ENCODE measurements around the gene ERBB4.

GRCh38 chr2:212173331-212173730 is 365.3 kb downstream of the ERBB4 start:
- TF ChIP-seq, protein P1, sequence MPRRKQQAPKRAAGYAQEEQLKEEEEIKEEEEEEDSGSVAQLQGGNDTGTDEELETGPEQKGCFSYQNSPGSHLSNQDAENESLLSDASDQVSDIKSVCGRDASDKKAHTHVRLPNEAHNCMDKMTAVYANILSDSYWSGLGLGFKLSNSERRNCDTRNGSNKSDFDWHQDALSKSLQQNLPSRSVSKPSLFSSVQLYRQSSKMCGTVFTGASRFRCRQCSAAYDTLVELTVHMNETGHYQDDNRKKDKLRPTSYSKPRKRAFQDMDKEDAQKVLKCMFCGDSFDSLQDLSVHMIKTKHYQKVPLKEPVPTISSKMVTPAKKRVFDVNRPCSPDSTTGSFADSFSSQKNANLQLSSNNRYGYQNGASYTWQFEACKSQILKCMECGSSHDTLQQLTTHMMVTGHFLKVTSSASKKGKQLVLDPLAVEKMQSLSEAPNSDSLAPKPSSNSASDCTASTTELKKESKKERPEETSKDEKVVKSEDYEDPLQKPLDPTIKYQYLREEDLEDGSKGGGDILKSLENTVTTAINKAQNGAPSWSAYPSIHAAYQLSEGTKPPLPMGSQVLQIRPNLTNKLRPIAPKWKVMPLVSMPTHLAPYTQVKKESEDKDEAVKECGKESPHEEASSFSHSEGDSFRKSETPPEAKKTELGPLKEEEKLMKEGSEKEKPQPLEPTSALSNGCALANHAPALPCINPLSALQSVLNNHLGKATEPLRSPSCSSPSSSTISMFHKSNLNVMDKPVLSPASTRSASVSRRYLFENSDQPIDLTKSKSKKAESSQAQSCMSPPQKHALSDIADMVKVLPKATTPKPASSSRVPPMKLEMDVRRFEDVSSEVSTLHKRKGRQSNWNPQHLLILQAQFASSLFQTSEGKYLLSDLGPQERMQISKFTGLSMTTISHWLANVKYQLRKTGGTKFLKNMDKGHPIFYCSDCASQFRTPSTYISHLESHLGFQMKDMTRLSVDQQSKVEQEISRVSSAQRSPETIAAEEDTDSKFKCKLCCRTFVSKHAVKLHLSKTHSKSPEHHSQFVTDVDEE (CRISPR knock-in tag; IDR thresholded peaks at IDR 0.05), result no peak
- TF ChIP-seq ESRRG (CRISPR knock-in tag; IDR thresholded peaks at IDR 0.05) (no peak), CSDC2 (CRISPR knock-in tag; IDR thresholded peaks at IDR 0.05) (no peak), POU6F1 (CRISPR knock-in tag; IDR thresholded peaks at IDR 0.05; ENCODE audit: borderline replicate concordance, low read depth) (no peak), PATZ1 (CRISPR knock-in tag; IDR thresholded peaks at IDR 0.05; ENCODE audit: borderline replicate concordance) (no peak), ZFP3 (CRISPR knock-in tag; IDR thresholded peaks at IDR 0.05) (no peak), PPARA (CRISPR knock-in tag; IDR thresholded peaks at IDR 0.05; ENCODE audit: borderline replicate concordance) (no peak), TOX (CRISPR knock-in tag; IDR thresholded peaks at IDR 0.05; ENCODE audit: borderline replicate concordance) (no peak), OSR1 (CRISPR knock-in tag; IDR thresholded peaks at IDR 0.05) (no peak)
- TF ChIP-seq, protein P2, sequence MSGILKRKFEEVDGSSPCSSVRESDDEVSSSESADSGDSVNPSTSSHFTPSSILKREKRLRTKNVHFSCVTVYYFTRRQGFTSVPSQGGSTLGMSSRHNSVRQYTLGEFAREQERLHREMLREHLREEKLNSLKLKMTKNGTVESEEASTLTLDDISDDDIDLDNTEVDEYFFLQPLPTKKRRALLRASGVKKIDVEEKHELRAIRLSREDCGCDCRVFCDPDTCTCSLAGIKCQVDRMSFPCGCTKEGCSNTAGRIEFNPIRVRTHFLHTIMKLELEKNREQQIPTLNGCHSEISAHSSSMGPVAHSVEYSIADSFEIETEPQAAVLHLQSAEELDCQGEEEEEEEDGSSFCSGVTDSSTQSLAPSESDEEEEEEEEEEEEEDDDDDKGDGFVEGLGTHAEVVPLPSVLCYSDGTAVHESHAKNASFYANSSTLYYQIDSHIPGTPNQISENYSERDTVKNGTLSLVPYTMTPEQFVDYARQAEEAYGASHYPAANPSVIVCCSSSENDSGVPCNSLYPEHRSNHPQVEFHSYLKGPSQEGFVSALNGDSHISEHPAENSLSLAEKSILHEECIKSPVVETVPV (CRISPR knock-in tag; IDR thresholded peaks at IDR 0.05), result no peak

Data from SK-N-SH treated with all-trans-retinoic acid at 6 μM for 48 hours (cell line).